ENCODE results near the gene GALNT15.

DNA sequence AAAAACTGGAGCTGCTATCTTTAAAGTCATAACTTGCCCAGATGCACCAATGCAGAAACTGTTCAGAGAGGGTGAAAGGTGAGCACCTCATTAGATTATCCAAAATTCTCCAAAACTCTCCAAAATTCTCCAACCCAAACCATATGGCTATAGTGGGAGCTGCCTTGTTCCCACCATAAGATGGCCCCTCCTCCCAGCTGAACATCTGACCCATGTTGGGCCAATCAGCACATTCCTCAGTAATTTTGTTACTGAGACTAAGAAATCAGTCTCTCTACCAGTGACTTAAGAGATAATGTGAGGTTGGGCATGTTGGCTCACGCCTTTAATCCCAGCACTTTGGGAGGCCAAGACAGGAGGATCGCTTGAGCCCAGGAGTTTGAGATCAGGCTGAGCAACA lies 57.5 kb downstream of the GALNT15 start:
- TF ChIP-seq CTCF (IDR thresholded peaks at IDR 0.05; ENCODE audit: low read length) (no peak), EZH2 (IDR thresholded peaks at IDR 0.05; ENCODE audit: borderline replicate concordance, low read length) (no peak)
